Measurements from ENCODE around the gene API5.

The API5 gene

GRCh38 chr11:43360361-43361032 is 48.7 kb downstream of the API5 start:
- no peak for TF ChIP-seq CTCF (IDR thresholded peaks at IDR 0.05; ENCODE audit: unreplicated experiment in 3 of 3)
- peak overlapping the region; percentile 95 to 100 (median 99) for H3K4me3 Mint-ChIP-seq
- peaks cover 11% of the 10 kb centered on the region for H3K36me3 Mint-ChIP-seq (ENCODE audit: low read depth)
- H3K27ac Mint-ChIP-seq: peak overlapping the region; percentile 90 to 97 (median 94)
- H3K27me3 Mint-ChIP-seq (ENCODE audit: low read depth): no peaks in the 10 kb centered on the region
- H3K4me1 Mint-ChIP-seq: peaks cover 51% of the 10 kb centered on the region
- no peaks in the 10 kb centered on the region for H3K9me3 Mint-ChIP-seq

DNA sequence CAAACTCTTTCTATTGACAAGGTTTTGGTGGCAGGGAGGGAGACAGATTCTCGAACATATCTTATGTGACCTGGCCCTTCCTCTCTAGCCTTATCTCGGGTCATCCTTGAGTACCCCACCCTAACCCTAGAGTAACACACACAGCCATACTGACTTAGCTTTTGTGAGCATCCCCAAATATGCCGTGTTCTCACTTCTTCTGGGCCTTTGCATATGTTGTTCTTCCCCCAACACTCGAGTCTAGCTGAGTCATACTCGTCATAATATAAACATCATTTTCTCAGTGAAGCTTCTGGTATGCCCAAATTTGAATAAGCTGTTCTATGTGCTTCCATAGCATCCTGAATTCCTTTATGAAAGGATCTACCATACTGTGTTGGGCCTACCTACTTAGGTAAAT is 54.9 kb downstream of the API5 start:
- peaks cover 47% of the 10 kb centered on the region for H3K4me1 Mint-ChIP-seq
- H3K27me3 Mint-ChIP-seq (ENCODE audit: low read depth): no peaks in the 10 kb centered on the region
- peak overlapping the region; percentile 39 to 74 (median 70) for H3K27ac Mint-ChIP-seq
- H3K9me3 Mint-ChIP-seq: no peaks in the 10 kb centered on the region
- H3K4me3 Mint-ChIP-seq: no peak overlapping the region
- no peak for TF ChIP-seq CTCF (IDR thresholded peaks at IDR 0.05; ENCODE audit: unreplicated experiment in 3 of 3)
- H3K36me3 Mint-ChIP-seq (ENCODE audit: low read depth): peaks cover 27% of the 10 kb centered on the region

- no peaks in the 10 kb centered on the region for H3K9me3 Mint-ChIP-seq
- no peaks in the 10 kb centered on the region for H3K27me3 Mint-ChIP-seq (ENCODE audit: low read depth)
- H3K4me1 Mint-ChIP-seq: peaks cover 41% of the 10 kb centered on the region
- TF ChIP-seq CTCF (IDR thresholded peaks at IDR 0.05; ENCODE audit: unreplicated experiment in 3 of 3): no peak
- H3K4me3 Mint-ChIP-seq: peak overlapping the region in 1 of 3 experiments; percentile 1
- H3K27ac Mint-ChIP-seq: peak overlapping the region; percentile 39 to 74 (median 70)
- peaks cover 27% of the 10 kb centered on the region for H3K36me3 Mint-ChIP-seq (ENCODE audit: low read depth)
Observed at GRCh38 chr11:43367382-43368178, 55.8 kb downstream of the API5 start.

GRCh38 chr11:43376065-43376464 is 64.3 kb downstream of the API5 start:
- H3K27ac Mint-ChIP-seq: no peak overlapping the region
- H3K9me3 Mint-ChIP-seq: no peaks in the 10 kb centered on the region
- peaks cover 11% of the 10 kb centered on the region for H3K4me1 Mint-ChIP-seq
- TF ChIP-seq CTCF (IDR thresholded peaks at IDR 0.05; ENCODE audit: unreplicated experiment in 3 of 3): no peak
- no peaks in the 10 kb centered on the region for H3K27me3 Mint-ChIP-seq (ENCODE audit: low read depth)
- peaks cover 17% of the 10 kb centered on the region for H3K36me3 Mint-ChIP-seq (ENCODE audit: low read depth)
- H3K4me3 Mint-ChIP-seq: no peak overlapping the region

DNA sequence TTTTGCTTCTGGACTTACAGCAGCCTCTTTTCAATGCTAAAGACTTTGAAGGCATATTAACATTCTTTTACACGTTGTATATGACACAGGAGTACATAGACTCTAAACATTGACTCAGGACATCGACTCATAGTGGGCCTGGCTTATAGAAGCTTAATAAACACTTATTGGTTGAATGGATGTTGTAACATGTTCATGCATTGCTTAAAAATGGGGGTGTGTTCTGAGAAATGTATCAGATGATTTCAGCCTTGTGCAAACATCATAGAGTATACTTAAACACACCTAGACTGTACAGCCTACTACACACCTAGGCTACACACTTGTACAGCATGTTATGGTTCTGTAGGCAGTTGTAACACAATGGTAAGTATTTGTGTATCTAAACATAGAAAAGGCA is 64.8 kb downstream of the API5 start:
- H3K4me1 Mint-ChIP-seq: peaks cover 11% of the 10 kb centered on the region
- H3K4me3 Mint-ChIP-seq: no peak overlapping the region
- no peaks in the 10 kb centered on the region for H3K9me3 Mint-ChIP-seq
- peaks cover 19% of the 10 kb centered on the region for H3K36me3 Mint-ChIP-seq (ENCODE audit: low read depth)
- no peaks in the 10 kb centered on the region for H3K27me3 Mint-ChIP-seq (ENCODE audit: low read depth)
- H3K27ac Mint-ChIP-seq: peak overlapping the region in 2 of 3 experiments; percentile 32 to 63
- no peak for TF ChIP-seq CTCF (IDR thresholded peaks at IDR 0.05; ENCODE audit: unreplicated experiment in 3 of 3)
